Calu3 (cell line): Measurements from ENCODE around the gene NR5A2. TPM values are rescaled to one million over a fixed set of nuclear protein-coding genes. Genes with fewer than 3 reads are reported as not detected.

Experiments
- BruUV-seq: library from RNA; stranded (reverse); fragments of 400-500 nt; replicated peaks from 2 replicates; lab custom pipeline; 2021; lab: Mats Ljungman, UMichigan
- CTCF ChIA-PET: fragments of 300-600 bp; sonication (Branson Sonifier 250); formaldehyde crosslinking; loops from one replicate; lab custom pipeline; 2022; ENCODE audit warnings: antibody characterized with exemption; lab: Charles Lee
- DNase-seq: peaks from one replicate; pipeline ENCODE4 v3.0.0; 2022
- H3K27ac Mint-ChIP-seq: one replicate; pipeline ENCODE4 v1.8.0; 2022; ENCODE audit warnings: mixed read lengths; ENCODE audit not compliant: unreplicated experiment
- H3K27me3 Mint-ChIP-seq: one replicate; pipeline ENCODE4 v1.8.0; 2022; ENCODE audit warnings: mixed read lengths; ENCODE audit not compliant: unreplicated experiment
- H3K36me3 Mint-ChIP-seq: one replicate; pipeline ENCODE4 v1.8.0; 2022; ENCODE audit warnings: mild to moderate bottlenecking, moderate library complexity, mixed read lengths; ENCODE audit not compliant: insufficient read depth, unreplicated experiment
- H3K4me1 Mint-ChIP-seq: one replicate; pipeline ENCODE4 v1.8.0; 2022; ENCODE audit warnings: mild to moderate bottlenecking, low read depth, mixed read lengths; ENCODE audit not compliant: unreplicated experiment
- H3K4me3 Mint-ChIP-seq: one replicate; pipeline ENCODE4 v1.8.0; 2022; ENCODE audit warnings: mild to moderate bottlenecking, low read depth, moderate library complexity, mixed read lengths; ENCODE audit not compliant: unreplicated experiment
- H3K9me3 Mint-ChIP-seq: one replicate; pipeline ENCODE4 v1.8.0; 2022; ENCODE audit warnings: low read depth, mixed read lengths; ENCODE audit not compliant: unreplicated experiment
- CTCF ChIP-seq: fragments of 200-600 bp; IDR thresholded peaks from one replicate; pipeline ENCODE4 v1.8.0; 2022; ENCODE audit warnings: antibody characterized with exemption; ENCODE audit not compliant: unreplicated experiment
- intact Hi-C: fragments of 100-400 bp; cut with micrococcal nuclease; formaldehyde crosslinking; loops from one replicate; pipeline ENCODE4 v1.10.0; 2022; ENCODE audit not compliant: unreplicated experiment
- total RNA-seq: library from RNA; stranded (reverse); gene quantifications from 2 replicates; pipeline ENCODE4 v1.2.3, GENCODE V29; 2022

NR5A2 gene
- total RNA-seq, 1 experiment from 2014 or later, result 6.9 TPM

DNA sequence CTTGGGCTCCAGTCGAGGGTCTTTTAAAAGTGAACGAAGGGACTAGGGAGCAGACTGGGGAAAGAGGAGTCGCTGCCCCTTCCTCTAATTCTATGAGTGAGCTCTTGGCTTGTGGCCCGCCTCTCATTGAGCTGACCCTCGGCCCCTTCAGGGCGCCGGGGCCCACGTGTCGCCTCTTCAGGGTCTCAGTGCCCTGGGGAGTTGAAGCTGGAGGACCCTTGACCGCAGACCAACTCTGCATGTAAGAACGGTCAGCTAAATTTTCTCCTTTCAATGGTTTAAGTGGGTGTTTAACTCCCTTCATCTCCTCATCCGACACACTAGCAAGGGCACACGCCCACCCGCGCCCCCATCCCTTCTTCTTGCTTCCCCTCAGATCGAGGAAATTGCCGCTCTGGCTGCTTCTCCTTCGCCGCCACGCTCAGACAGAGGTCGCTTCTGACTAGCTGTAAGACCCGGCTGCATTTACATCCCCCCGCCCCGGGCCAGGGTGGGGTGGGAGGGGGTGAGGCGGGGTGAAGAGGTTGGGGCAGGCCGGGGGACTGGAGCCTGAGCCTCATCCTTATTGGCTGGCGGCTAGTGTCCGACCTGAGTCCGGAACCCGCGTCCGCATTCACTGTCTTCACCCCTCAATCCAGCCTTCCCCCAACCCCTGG is 10.9 kb downstream of the NR5A2 start:
- no peak for TF ChIP-seq CTCF
- peaks cover 49% of the 10 kb centered on the region for H3K27me3 Mint-ChIP-seq
- CTCF ChIA-PET, result interaction anchor here (1.5 to 2.0 kb wide), 3 partner anchors 9 to 354 kb away, joined by 3 to 8 read pairs (median 3); no protein-coding TSS in a partner anchor
- intact Hi-C loops, result no loop called here
- peak overlapping the region; percentile 83 for H3K4me3 Mint-ChIP-seq
- DNase-seq, result no peak
- peaks cover 44% of the 10 kb centered on the region for H3K36me3 Mint-ChIP-seq
- no TSS peak for BruUV-seq
- H3K27ac Mint-ChIP-seq, result no peak overlapping the region
- no peaks in the 10 kb centered on the region for H3K9me3 Mint-ChIP-seq
- H3K4me1 Mint-ChIP-seq, result peaks cover 32% of the 10 kb centered on the region

DNA sequence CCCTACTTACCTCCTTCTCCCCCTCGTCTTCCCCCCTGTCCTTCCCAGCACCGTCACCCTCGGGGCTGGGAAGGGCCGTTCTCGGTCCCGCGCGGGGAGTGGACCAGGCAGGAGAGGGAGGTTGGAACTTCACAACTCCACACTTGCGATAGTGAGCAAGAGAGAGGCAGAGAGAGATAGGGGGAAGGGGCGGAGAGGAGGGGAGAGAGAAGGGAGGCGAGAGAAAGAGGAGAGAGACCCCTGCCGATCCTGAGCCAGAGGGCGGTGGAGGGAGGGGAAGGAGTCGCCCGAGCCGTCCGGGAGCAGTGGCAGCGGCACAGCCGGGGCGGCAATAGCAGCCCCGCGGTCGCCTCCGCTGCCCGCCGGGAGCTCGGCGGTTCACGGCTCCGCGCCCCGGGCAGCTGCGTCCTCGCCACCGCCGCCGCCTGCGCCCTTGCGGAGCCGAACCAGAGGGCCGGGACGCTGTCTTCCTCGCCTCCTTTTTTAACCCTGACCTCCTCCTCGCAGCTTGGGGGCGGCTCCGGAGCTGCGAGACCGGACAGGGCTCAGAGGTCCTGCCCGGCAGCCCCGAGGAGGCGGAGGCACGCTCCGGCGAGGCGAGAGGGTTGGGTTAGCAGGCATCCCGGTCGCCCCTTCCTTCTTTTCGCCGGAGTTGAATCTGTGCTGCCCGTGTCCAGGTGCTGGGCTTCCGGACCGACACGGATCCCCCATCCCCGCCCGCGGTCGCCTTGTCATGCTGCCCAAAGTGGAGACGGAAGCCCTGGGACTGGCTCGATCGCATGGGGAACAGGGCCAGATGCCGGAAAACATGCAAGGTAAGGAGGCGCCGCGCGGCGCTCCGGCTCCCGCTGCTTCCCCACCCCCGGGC is 11.7 kb downstream of the NR5A2 start:
- BruUV-seq, result no TSS peak
- peak overlapping the region; percentile 83 for H3K4me3 Mint-ChIP-seq
- H3K9me3 Mint-ChIP-seq, result no peaks in the 10 kb centered on the region
- peak; percentile 59 for DNase-seq
- CTCF ChIA-PET, result interaction anchor here (0.7 to 2.0 kb wide), 5 partner anchors 10 to 355 kb away, joined by 3 to 8 read pairs (median 3); no protein-coding TSS in a partner anchor
- peaks cover 44% of the 10 kb centered on the region for H3K36me3 Mint-ChIP-seq
- no peak for TF ChIP-seq CTCF
- H3K4me1 Mint-ChIP-seq, result peaks cover 35% of the 10 kb centered on the region
- intact Hi-C loops, result no loop called here
- H3K27me3 Mint-ChIP-seq, result peaks cover 49% of the 10 kb centered on the region
- H3K27ac Mint-ChIP-seq, result no peak overlapping the region

DNA sequence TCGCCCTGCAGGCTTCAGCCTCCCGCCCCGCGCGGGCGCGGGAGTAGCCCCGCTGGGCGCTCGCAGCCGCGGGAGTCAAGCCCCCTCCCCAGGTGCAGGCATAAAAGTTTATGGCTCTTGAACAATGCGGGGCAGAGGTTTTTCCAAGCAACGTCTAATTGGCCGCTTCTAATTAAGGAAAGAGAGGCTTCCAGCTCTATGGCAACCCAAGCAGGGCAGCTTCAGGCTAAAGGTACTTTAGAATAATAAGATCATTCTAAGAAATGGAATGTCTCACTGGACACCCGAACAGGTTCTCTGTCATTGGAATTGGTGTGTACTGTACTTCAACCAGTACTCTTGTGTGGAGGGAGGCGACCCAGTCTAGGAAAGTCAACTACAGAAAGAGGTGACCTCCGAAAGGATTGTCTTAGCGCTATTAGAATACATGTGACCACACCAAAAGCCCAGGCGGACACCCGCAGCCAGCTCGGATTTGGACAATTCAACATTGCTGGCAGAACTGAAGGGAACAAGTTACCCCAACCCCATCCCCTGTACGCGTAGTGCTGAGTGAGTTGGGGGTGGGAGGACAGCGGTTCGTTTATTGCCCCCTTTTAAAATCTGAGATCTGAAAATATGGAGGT is 12.5 kb downstream of the NR5A2 start:
- Mint-ChIP-seq H3K36me3 (peaks cover 44% of the 10 kb centered on the region), H3K4me1 (peaks cover 35% of the 10 kb centered on the region), H3K27me3 (peaks cover 49% of the 10 kb centered on the region), H3K27ac (peak overlapping the region; percentile 53), H3K4me3 (peak overlapping the region; percentile 83), H3K9me3 (no peaks in the 10 kb centered on the region)
- BruUV-seq, result no TSS peak
- intact Hi-C loops, result no loop called here
- CTCF ChIA-PET, result interaction anchor here (0.6 to 2.0 kb wide), 7 partner anchors 11 to 355 kb away, joined by 3 to 8 read pairs (median 3); no protein-coding TSS in a partner anchor
- TF ChIP-seq CTCF, result no peak
- DNase-seq, result no peak

DNA sequence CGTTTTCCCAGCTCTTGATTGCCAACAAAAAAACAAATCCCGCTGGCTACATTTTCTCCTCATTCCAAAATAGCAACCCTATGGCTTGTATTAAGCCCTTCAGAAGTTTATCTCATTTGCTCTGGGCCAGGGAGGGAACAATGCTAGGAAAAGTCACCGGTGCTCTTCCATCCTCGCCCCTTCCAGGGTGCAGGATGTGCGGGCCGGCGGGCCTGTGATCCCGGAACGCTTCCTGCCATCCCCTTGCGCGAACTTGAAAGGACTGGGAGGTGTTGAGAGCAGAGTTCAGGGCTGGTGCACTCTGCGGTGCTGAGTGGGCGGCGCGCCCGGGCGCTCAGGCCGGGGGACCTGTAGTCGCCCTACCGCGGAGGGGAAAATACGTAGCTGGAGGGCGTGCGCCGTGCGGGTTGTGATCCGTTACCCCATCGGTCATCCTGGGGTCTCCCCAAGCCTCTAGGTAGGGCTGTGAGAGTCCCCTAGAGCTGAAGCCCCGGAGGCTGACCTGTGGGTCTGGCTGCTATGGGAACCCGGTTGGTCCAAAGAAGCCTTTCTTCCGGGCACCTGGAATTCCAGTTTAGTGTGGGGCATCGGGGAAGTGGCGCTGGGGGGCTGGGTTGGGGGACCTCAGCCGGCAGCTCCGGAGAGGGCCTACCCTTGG is 13.1 kb downstream of the NR5A2 start:
- CTCF ChIA-PET, result interaction anchor here (0.5 to 2.0 kb wide), 5 partner anchors 11 to 770 kb away, joined by 3 to 8 read pairs (median 4); no protein-coding TSS in a partner anchor
- no peak for TF ChIP-seq CTCF
- H3K27ac Mint-ChIP-seq, result peak overlapping the region; percentile 53
- H3K27me3 Mint-ChIP-seq, result peaks cover 49% of the 10 kb centered on the region
- no TSS peak for BruUV-seq
- no peaks in the 10 kb centered on the region for H3K9me3 Mint-ChIP-seq
- DNase-seq, result peak; percentile 44
- H3K4me3 Mint-ChIP-seq, result peak overlapping the region; percentile 83
- H3K36me3 Mint-ChIP-seq, result peaks cover 44% of the 10 kb centered on the region
- H3K4me1 Mint-ChIP-seq, result peaks cover 35% of the 10 kb centered on the region
- intact Hi-C loops, result no loop called here
